AG04449 (cell line): ENCODE data around the gene FBXW10B.
"Not testable (repeated sequence)": the region's sequence is repeated elsewhere in the genome, so short reads cannot be mapped to it uniquely, and the experiment has no call there.

Experiments used
- CTCF ChIA-PET: fragments of 350-600 bp; formaldehyde crosslinking; extraction: SDS; loops from one replicate; lab custom pipeline; 2021; ENCODE audit warnings: antibody characterized with exemption; lab: Yijun Ruan, JAX
- POLR2A ChIA-PET: fragments of 400-600, 350-600 bp; formaldehyde crosslinking; extraction: SDS; loops from one replicate; lab custom pipeline; 2020; ENCODE audit warnings: antibody characterized with exemption, inconsistent platforms; lab: Yijun Ruan, JAX
- DNase-seq: peaks from one replicate; pipeline ENCODE4 v3.0.0-alpha.2; 2010; ENCODE audit warnings: low read depth, low spot score
- H3K4me3 ChIP-seq: 2 replicates; pipeline ENCODE4 v1.5.1; 2011; ENCODE audit warnings: low read depth, mild to moderate bottlenecking, control low read depth, low read length

The FBXW10B gene

GRCh38 chr17:15622124-15622523 is 2.6 kb upstream of the FBXW10B start:
- H3K4me3 ChIP-seq, CTCF ChIA-PET: not testable (repeated sequence)

DNA sequence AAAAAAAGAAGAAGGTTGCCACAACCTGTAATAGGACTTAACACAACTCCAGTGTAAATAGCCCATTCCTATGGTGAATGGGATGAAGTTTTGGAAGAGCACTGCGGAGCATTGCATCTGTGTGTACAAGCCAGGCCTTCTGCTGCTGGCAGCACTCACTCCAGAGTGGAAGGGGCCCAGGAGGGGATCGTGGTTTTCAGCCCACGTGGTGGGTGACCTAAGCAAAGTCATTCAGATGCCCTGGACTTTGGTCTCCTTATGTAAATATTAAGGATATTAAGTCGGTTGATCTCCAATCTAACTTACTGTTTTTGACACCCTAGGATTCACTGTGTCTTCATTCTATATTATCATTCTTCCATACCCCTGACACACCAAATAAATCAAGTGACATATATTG is 2.7 kb downstream of the FBXW10B start:
- POLR2A ChIA-PET, DNase-seq, H3K4me3 ChIP-seq, CTCF ChIA-PET: not testable (repeated sequence)

More at GRCh38 chr17:15622124-15622523, 2.6 kb upstream of the FBXW10B start:
- DNase-seq, POLR2A ChIA-PET: not testable (repeated sequence)

DNA sequence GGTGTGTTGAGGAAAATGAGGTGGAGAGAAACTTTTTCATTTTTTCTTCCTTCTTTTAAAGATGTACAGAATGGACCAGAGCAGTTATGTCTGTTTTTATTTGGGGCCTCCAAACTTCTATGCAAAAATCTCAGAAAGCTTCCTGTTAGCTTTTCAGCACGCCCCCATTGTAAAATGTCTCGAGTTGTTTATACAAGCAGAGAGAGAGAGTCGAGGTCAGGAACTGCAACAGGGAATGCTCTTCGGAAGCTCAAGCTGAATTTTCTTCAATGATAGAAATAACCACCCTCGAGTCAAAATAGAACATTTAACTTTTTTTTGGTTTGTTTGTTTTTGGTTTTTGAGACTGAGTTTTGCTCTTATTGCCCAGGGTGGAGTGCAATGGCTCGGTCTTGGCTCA is 3.7 kb downstream of the FBXW10B start:
- DNase-seq, H3K4me3 ChIP-seq, CTCF ChIA-PET, POLR2A ChIA-PET: not testable (repeated sequence)

DNA sequence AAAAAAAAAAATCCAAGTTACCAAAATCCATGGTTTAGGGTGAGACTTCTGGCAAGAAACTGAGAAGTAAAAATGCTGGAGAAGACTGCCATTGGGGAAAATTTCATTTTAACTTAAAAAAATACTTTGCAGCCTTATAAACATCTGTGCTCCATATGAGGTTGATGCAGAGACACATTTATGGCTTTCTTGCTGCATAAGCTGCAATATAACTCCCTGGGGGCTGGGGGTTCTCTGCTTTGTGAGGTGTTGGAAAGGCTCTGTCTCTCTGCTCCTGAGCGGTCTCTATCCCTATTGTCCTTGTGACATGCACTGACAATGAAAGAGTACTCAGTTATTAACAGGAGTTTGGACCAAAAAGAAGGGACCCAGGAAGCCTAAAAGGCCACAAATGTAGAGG is 6.4 kb downstream of the FBXW10B start:
- CTCF ChIA-PET, POLR2A ChIA-PET, H3K4me3 ChIP-seq, DNase-seq: not testable (repeated sequence)

GRCh38 chr17:15592960-15593359 is 26.5 kb downstream of the FBXW10B start:
- CTCF ChIA-PET, H3K4me3 ChIP-seq, POLR2A ChIA-PET, DNase-seq: not testable (repeated sequence)

DNA sequence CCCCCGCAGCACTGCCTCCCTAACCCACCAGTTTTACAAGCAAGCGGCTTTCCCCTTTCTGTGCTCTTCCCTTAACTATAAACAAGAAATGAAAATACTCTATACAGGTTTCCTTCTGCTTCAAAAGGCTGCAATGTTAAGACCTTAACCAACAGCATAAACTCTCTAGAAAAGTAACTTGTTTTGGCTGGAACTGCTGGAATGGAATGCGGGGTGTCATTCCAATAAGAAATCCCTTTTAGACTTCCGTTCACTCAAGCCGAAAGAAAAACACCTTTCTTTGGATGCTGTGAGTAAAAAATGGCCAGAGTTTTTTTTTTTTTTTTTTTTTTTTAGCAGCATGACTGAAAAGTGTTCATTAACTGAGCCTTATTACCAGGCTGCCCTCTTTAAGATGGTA is 27.5 kb downstream of the FBXW10B start:
- CTCF ChIA-PET, H3K4me3 ChIP-seq, DNase-seq, POLR2A ChIA-PET: not testable (repeated sequence)

DNA sequence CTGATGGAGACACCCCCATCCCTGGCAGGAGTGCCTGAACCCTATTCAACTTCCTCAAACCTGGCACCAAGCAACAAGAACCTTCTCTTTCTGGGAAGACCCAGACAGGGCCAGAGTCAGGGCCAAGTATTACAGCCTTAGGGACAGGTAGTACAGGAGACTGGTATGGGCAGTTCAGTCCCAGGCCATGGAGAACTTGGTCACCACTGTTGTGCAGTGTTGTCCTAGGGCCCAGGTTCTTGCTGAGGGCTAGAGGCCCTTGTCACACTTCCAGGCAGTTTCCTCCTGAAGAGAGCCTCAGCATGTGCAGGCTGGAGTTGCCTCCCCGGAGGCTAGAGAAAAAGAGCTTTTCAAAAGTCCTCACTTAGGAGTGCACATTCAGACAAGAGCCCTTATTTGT is 28.7 kb downstream of the FBXW10B start:
- DNase-seq, POLR2A ChIA-PET, CTCF ChIA-PET, H3K4me3 ChIP-seq: not testable (repeated sequence)

DNA sequence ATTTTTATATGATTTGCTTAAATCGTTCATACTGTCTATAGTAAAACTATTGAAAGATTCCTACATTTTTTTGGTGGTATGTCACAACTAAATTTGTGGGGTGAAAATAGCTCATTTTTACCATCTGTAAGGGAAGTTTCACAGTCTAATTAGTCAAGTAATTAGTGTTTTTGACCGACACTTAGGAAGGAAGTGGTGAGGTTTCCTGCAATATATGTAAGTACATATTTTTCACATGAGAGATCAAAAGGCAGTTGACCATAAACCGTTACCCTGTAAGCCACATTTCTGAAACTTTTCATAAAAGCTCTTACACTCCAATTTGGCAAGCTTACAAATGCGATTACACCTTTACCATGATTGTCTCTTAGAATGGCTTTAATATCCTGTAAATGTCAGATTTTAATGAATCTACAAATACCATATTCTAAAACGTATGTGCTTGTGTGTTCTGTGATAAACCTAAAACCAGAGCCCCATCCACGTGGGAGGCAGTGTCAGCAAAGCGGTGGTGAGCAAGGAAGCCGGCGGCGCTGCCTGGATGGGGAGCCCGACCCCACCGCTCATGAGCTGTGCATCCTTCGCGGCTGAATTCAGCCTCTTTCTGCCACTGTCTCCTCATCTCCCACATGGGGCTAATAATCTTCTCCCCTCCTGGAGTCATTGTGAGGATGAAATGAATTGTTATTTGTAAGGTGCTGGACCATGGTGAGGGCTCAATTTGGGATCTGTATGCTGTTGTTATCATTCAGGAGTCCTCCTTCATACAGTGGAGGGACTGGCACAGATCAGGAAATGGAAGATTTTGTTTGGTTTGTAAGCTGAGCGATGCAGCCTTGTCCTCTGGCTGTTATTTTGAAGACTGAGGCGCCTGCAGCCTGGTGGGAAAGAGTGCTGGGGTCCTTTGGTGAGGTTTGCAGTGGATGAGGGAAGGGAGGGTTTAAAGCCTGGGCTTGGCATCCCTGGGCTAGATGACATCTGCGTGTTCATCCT is 29.7 kb downstream of the FBXW10B start:
- DNase-seq, POLR2A ChIA-PET, H3K4me3 ChIP-seq, CTCF ChIA-PET: not testable (repeated sequence)

GRCh38 chr17:15588017-15588416 is 31.5 kb downstream of the FBXW10B start:
- POLR2A ChIA-PET, H3K4me3 ChIP-seq, DNase-seq, CTCF ChIA-PET: not testable (repeated sequence)

DNA sequence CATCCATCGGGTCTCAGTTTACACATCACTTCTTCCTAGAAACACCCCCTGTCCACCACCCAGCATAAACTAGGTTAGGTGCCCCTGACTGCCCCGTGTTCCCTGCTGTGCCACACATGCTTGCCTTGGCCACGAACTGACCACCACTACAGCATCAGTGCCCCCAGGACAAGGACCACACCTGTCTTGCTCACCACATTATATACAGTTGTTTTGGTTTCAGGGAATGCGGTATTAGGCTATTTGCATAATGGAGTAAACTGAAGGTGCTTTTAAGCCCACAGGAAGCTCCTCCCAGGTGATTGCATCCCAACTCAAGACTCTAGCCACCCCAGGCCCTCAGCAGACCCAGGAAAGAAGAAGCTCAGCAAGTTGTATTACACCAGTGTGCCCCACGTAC is 36.2 kb downstream of the FBXW10B start:
- POLR2A ChIA-PET, result not testable (repeated sequence)

GRCh38 chr17:15581462-15581861 is 38.0 kb downstream of the FBXW10B start:
- CTCF ChIA-PET, H3K4me3 ChIP-seq, DNase-seq, POLR2A ChIA-PET: not testable (repeated sequence)

More for the DNA sequence above, 36.2 kb downstream of the FBXW10B start:
- CTCF ChIA-PET, DNase-seq, H3K4me3 ChIP-seq: not testable (repeated sequence)

GRCh38 chr17:15576848-15577247 is 42.7 kb downstream of the FBXW10B start:
- DNase-seq, CTCF ChIA-PET, H3K4me3 ChIP-seq, POLR2A ChIA-PET: not testable (repeated sequence)

DNA sequence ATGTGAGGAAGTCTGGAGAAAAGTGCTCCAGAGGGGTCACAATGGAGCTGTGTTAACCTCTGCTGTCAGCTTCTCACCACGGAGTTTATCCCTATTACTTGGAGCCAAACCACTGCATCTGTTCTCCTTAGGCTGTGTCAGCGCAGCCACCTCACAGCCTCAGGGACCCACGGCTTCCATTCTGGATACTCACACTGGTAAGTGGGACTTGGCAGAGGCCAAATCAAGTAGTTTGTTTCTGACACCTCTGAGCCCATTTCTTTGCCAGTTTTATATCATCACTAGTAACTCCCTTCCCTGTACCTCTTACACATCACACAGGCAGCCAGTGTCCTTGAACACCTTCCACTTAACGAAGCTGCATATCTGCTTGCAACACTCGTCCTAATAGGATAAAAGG is 44.8 kb downstream of the FBXW10B start:
- POLR2A ChIA-PET, result not testable (repeated sequence)

DNA sequence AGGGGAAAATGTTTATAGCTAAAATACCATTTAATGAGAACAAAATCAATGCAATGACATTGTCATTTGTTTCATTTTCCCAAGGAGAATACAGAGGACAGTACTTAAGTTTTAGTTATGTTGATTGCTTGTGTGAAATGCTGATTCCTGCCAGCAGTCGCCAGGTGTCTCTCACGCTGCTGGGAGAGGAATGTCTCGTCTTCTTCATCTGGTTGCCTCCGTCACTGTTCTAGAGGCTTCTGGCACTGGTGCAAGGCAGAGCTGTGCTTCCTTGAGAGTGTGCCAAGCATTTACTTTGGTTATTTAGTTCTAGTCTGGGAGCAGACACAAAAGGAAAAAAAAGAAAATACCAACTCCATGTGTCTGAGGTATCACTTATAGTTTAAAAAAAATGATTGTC is 45.6 kb downstream of the FBXW10B start:
- POLR2A ChIA-PET, CTCF ChIA-PET, DNase-seq, H3K4me3 ChIP-seq: not testable (repeated sequence)

More for the DNA sequence above, 44.8 kb downstream of the FBXW10B start:
- DNase-seq, H3K4me3 ChIP-seq, CTCF ChIA-PET: not testable (repeated sequence)
